LNCaP clone FGC (cell line): ENCODE measurements around the gene SBNO1.

Source experiments
- DNase-seq: peaks from one replicate; pipeline ENCODE4 v3.0.0-alpha.2; 2011; ENCODE audit warnings: low read depth
- H3K4me3 ChIP-seq: 2 replicates; pipeline ENCODE4 v1.5.1; 2011; ENCODE audit warnings: mild to moderate bottlenecking, low read depth, low read length, control low read depth
- CTCF ChIP-seq: IDR thresholded peaks from 2 replicates; pipeline ENCODE4 v1.5.1; 2012; ENCODE audit warnings: mild to moderate bottlenecking; ENCODE audit not compliant: control insufficient read depth, insufficient read depth; ENCODE audit errors: extremely low read depth

SBNO1 gene

GRCh38 chr12:123265851-123266678 lies 98.6 kb downstream of the SBNO1 start:
- TF ChIP-seq CTCF: no peak
- DNase-seq: no peak

GRCh38 chr12:123264642-123265041 lies 100.0 kb downstream of the SBNO1 start:
- no peak overlapping the region for H3K4me3 ChIP-seq
- no peak for TF ChIP-seq CTCF
- DNase-seq: no peak

More at GRCh38 chr12:123265851-123266678, 98.6 kb downstream of the SBNO1 start:
- no peak overlapping the region for H3K4me3 ChIP-seq

GRCh38 chr12:123263196-123263817 lies 101.3 kb downstream of the SBNO1 start:
- H3K4me3 ChIP-seq: no peak overlapping the region
- no peak for DNase-seq
- TF ChIP-seq CTCF: no peak

GRCh38 chr12:123261196-123261595 lies 103.5 kb downstream of the SBNO1 start:
- no peak overlapping the region for H3K4me3 ChIP-seq
- no peak for TF ChIP-seq CTCF
- DNase-seq: no peak

GRCh38 chr12:123260081-123260480 lies 104.6 kb downstream of the SBNO1 start:
- peak; percentile 83 for DNase-seq
- TF ChIP-seq CTCF: no peak

GRCh38 chr12:123258593-123258992 lies 106.1 kb downstream of the SBNO1 start:
- DNase-seq: no peak
- no peak overlapping the region for H3K4me3 ChIP-seq
- TF ChIP-seq CTCF: no peak

More at GRCh38 chr12:123260081-123260480, 104.6 kb downstream of the SBNO1 start:
- no peak overlapping the region for H3K4me3 ChIP-seq

- no peak for DNase-seq
- TF ChIP-seq CTCF: no peak
- no peak overlapping the region for H3K4me3 ChIP-seq
Observed at GRCh38 chr12:123254853-123255446, 109.7 kb downstream of the SBNO1 start.
